Progenitor cell of endocrine pancreas (in vitro differentiated cells): Measurements from ENCODE around the gene NACC2. TPM values are rescaled to one million over a fixed set of nuclear protein-coding genes. Genes with fewer than 3 reads are reported as not detected.

Experiments used
- DNase-seq: peaks from one replicate; pipeline ENCODE4 v3.0.0; 2021; ENCODE audit warnings: low spot score; ENCODE audit not compliant: unreplicated experiment
- H3K27ac Mint-ChIP-seq: 2 replicates; pipeline ENCODE4 v1.8.0; 2021; ENCODE audit warnings: mild to moderate bottlenecking, moderate library complexity, mixed read lengths
- H3K27me3 Mint-ChIP-seq: 2 replicates; pipeline ENCODE4 v1.8.0; 2021; ENCODE audit warnings: mixed read lengths
- H3K36me3 Mint-ChIP-seq: 2 replicates; pipeline ENCODE4 v1.8.0; 2022; ENCODE audit warnings: mixed read lengths; ENCODE audit not compliant: insufficient read depth
- H3K4me1 Mint-ChIP-seq: 2 replicates; pipeline ENCODE4 v1.8.0; 2021; ENCODE audit warnings: low read depth, mixed read lengths
- H3K4me3 Mint-ChIP-seq: 2 replicates; pipeline ENCODE4 v1.8.0; 2021; ENCODE audit warnings: low read depth, mild to moderate bottlenecking, moderate library complexity, mixed read lengths
- H3K9me3 Mint-ChIP-seq: 2 replicates; pipeline ENCODE4 v1.8.0; 2021; ENCODE audit warnings: low read depth, mixed read lengths
- total RNA-seq: library from RNA; stranded (reverse); gene quantifications from 2 replicates; pipeline ENCODE4 v1.2.1, GENCODE V29; 2021
- TF ChIP-seq, protein P1 (sequence below): fragments of 200-600 bp; sonication (generic); IDR thresholded peaks from one replicate; pipeline ENCODE4 v1.5.0; 2021; ENCODE audit warnings: antibody characterized with exemption, mild to moderate bottlenecking; ENCODE audit not compliant: unreplicated experiment

The NACC2 gene
- total RNA-seq, 1 donor from 2014 or later: 11.6 TPM

DNA sequence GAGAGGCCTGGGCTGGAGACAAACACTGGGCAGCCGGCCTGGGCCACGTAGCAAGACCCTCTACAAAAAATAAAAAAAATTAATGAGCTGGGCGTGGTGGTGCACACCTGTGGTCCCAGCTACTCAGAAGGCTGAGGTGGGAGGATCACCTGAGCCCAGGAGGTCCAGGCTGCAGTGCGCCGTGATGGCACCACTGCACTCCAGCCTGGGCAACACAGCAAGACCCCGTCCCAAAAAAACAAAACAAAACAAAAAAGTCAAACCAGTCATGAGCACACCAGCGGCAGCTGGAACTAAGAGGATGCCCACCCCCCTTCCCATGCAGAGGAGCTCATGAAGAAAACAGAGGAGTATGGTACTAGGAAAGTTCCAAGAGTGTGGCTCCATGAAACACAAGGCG, 131.8 kb downstream of the NACC2 start:
- TF ChIP-seq, protein P1, sequence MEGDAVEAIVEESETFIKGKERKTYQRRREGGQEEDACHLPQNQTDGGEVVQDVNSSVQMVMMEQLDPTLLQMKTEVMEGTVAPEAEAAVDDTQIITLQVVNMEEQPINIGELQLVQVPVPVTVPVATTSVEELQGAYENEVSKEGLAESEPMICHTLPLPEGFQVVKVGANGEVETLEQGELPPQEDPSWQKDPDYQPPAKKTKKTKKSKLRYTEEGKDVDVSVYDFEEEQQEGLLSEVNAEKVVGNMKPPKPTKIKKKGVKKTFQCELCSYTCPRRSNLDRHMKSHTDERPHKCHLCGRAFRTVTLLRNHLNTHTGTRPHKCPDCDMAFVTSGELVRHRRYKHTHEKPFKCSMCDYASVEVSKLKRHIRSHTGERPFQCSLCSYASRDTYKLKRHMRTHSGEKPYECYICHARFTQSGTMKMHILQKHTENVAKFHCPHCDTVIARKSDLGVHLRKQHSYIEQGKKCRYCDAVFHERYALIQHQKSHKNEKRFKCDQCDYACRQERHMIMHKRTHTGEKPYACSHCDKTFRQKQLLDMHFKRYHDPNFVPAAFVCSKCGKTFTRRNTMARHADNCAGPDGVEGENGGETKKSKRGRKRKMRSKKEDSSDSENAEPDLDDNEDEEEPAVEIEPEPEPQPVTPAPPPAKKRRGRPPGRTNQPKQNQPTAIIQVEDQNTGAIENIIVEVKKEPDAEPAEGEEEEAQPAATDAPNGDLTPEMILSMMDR: no peak
- H3K27ac Mint-ChIP-seq: peak overlapping the region; percentile 45
- H3K4me3 Mint-ChIP-seq: no peak overlapping the region
- no peaks in the 10 kb centered on the region for H3K9me3 Mint-ChIP-seq
- H3K36me3 Mint-ChIP-seq: no peaks in the 10 kb centered on the region
- peaks cover 20% of the 10 kb centered on the region for H3K27me3 Mint-ChIP-seq
- DNase-seq: no peak
- H3K4me1 Mint-ChIP-seq: peaks cover 7% of the 10 kb centered on the region

DNA sequence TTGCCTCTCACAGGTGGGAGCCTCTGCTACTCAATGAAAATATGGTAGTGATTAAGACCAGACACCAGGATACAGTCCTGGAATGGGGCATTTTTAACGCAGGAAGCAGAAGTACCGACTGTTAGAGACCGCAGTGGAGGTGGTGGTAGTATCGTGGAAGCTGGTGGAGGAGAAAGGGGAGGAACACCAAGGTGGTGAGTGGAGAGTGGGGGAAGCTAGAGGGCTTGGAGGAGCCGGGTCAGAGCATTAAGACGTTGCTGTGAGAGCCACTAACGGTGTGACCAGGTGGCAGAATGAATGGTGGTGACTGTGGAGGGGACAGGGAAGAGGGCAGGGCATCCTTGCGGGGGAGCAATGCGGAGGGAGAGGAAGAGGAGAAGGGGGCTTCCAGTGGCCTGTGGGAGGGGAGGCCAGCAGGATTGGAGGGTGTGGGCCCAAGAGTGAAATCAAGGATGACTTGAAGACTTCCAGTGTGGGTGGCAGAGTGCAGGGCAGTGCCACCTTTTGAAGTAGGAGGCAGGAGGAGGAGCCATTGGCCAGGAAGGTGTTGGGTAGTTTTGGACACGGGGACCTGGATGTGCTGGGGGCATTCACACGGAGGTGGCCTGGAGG, 132.3 kb downstream of the NACC2 start:
- Mint-ChIP-seq H3K27ac (peak overlapping the region; percentile 45), H3K27me3 (peaks cover 19% of the 10 kb centered on the region), H3K4me3 (peak overlapping the region; percentile 71), H3K9me3 (no peaks in the 10 kb centered on the region), H3K36me3 (no peaks in the 10 kb centered on the region), H3K4me1 (peaks cover 7% of the 10 kb centered on the region)
- TF ChIP-seq, protein P1: no peak
- no peak for DNase-seq

DNA sequence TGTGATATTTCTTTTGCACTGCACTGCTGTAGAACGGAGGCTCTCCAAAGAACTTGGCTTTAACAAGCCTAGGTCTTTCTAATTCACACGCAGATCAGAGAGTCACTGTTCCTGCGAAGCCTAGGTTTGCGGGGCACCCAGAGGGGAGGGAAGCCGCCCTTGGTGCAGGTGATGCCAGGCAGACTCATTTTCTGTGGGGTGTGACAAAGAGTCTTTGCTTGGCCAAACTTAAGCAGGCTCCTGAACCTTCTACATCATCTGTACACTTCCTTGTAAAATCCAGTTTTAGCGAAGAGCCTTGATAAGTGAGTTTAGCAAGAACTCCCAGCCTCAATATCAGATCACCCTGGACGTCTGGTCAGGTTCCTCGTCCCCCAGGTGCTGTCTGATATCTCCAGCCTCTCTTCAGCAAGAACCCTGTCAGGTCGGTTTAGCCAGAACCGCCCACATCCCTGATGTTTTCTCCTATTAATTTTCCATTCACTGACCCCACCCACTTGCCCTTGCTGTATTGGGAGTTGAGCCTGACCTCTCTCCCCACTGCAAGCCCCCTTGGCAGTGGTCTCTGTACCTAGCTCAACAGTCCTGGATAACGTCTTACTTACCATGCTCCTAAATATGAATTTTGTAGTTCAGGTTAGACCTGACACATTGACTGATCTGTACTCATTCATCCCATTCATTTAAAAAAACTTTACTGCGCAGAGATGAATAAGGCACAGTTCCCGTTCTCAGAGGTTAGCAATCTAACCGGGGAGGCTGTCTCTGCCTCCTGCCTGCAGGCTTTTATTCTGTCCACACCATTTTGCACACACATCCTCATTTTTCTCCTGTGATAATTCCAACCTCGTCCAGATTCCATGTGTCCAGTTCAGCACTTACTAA, 133.0 kb downstream of the NACC2 start:
- TF ChIP-seq, protein P1: no peak
- no peak for DNase-seq
- Mint-ChIP-seq H3K27me3 (peaks cover 18% of the 10 kb centered on the region), H3K4me1 (peaks cover 7% of the 10 kb centered on the region), H3K27ac (no peak overlapping the region), H3K9me3 (no peaks in the 10 kb centered on the region), H3K36me3 (no peaks in the 10 kb centered on the region), H3K4me3 (peak overlapping the region; percentile 71)

DNA sequence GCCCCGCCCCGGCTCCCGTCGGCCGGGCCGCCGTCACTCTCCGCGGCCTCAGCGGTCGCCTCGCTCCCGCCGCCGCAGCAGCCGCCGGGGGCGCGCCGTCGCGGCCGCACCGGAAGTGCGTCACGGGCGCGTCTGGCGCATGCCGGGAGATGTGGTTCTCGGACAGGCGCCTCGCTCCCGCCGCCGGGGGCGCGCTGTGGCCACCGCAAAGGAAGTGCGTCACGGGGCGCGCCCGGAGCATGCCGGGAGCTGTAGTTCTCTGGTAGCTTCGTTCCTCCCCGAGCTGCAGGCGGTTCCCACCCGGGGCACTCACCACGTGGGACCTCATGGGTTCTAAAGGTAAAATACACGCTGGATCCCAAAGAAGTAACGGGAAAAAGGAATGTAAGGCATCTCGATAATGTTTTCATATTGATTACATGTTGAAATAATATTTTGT, 133.8 kb downstream of the NACC2 start, which contains the start of gene UBAC1:
UBAC1 (minus strand) TSS at position 97 of the 439 bp plus-strand sequence. CDS start 211 bp downstream, outside the sequence.
- peak within 1 kb of the TSS; percentile 52 for H3K27ac Mint-ChIP-seq
- H3K9me3 Mint-ChIP-seq: no peaks in the 10 kb centered on the region
- peak within 1 kb of the TSS; percentile 86 for H3K4me3 Mint-ChIP-seq
- peak; percentile 88 for DNase-seq
- H3K36me3 Mint-ChIP-seq: no peaks in the 10 kb centered on the region
- peaks cover 7% of the 10 kb centered on the region for H3K4me1 Mint-ChIP-seq
- TF ChIP-seq, protein P1: peak; percentile 46
- H3K27me3 Mint-ChIP-seq: peaks cover 18% of the 10 kb centered on the region
